ENCODE data around the gene SBNO1. TPM values are rescaled to one million over a fixed set of nuclear protein-coding genes. Genes with fewer than 3 reads are reported as not detected.

Gene SBNO1
- total and polyA plus RNA-seq, 12 donors, result 3.8 to 30.9 (median 23.4) TPM

- Histone ChIP-seq H3K27me3 (no peaks in the 10 kb centered on the region), H3K4me3 (peak overlapping the region in 3 of 4 donors; percentile 33 to 88 (median 44)), H3K27ac (peak overlapping the region in 4 of 5 donors; percentile 66 to 98 (median 81)), H3K4me1 (replicated peaks in 1 of 2) (peaks cover 13 to 33% of the 10 kb centered on the region in 2 donors), H3K36me3 (replicated peaks in 1 of 2) (peaks cover 0 to 42% of the 10 kb centered on the region in 2 donors), H3K9me3 (replicated peaks in 1 of 3) (no peaks in the 10 kb centered on the region)
- WGBS, 4 donors, result 3 to 13% (median 3%) methylated on average over 7 to 66 of the region's 66 CpGs; no CpG with 5 or more reads in 1 of the 4 donors
- TF ChIP-seq POLR2A (IDR thresholded peaks at IDR 0.05) (peak in 1 of 2 donors; percentile 42), CTCF (IDR thresholded peaks at IDR 0.05) (no peak)
- intact Hi-C loops (cut with DNase I), result no loop called here
- peak; percentile 37 to 68 (median 62) for DNase-seq
These were observed 25.1 kb upstream of the SBNO1 start for GRCh38 chr12:123389560-123390351.

GRCh38 chr12:123388951-123389559, 24.4 kb upstream of the SBNO1 start:
- WGBS, 4 donors, result 0 to 1% (median 0%) methylated on average over 2 to 83 of the region's 102 CpGs; no CpG with 5 or more reads in 1 of the 4 donors
- TF ChIP-seq CTCF (IDR thresholded peaks at IDR 0.05), result no peak
- no peak for TF ChIP-seq POLR2A (IDR thresholded peaks at IDR 0.05)

GRCh38 chr12:123388177-123388950, 23.7 kb upstream of the SBNO1 start:
- Histone ChIP-seq H3K27ac (peak overlapping the region; percentile 74 to 98 (median 84)), H3K9me3 (replicated peaks in 1 of 3) (no peaks in the 10 kb centered on the region), H3K36me3 (replicated peaks in 1 of 2) (peaks cover 0 to 28% of the 10 kb centered on the region in 2 donors), H3K4me3 (peak overlapping the region in 2 of 4 donors; percentile 15 to 73), H3K4me1 (replicated peaks in 1 of 2) (peaks cover 17 to 39% of the 10 kb centered on the region in 2 donors), H3K27me3 (no peaks in the 10 kb centered on the region)
- DNase-seq, result peak; percentile 66 to 84 (median 79)
- TF ChIP-seq CTCF (IDR thresholded peaks at IDR 0.05) (peak in 1 of 6 experiments; percentile 18), POLR2A (IDR thresholded peaks at IDR 0.05) (peak in 1 of 2 donors; percentile 42)
- 0 to 2% (median 0%) methylated on average over 11 to 42 of the region's 52 CpGs; no CpG with 5 or more reads in 1 of the 4 donors for WGBS, 4 donors
- intact Hi-C loops (cut with DNase I), result no loop called here

More at GRCh38 chr12:123388951-123389559, 24.4 kb upstream of the SBNO1 start:
- H3K27ac ChIP-seq, result peak overlapping the region in 4 of 5 donors; percentile 66 to 98 (median 81)
- H3K9me3 ChIP-seq (replicated peaks in 1 of 3), result no peaks in the 10 kb centered on the region
- H3K36me3 ChIP-seq (replicated peaks in 1 of 2), result peaks cover 0 to 35% of the 10 kb centered on the region in 2 donors
- intact Hi-C loops (cut with DNase I), result no loop called here
- H3K4me1 ChIP-seq (replicated peaks in 1 of 2), result peaks cover 17 to 39% of the 10 kb centered on the region in 2 donors
- peak overlapping the region in 3 of 4 donors; percentile 33 to 88 (median 44) for H3K4me3 ChIP-seq
- no peaks in the 10 kb centered on the region for H3K27me3 ChIP-seq
- DNase-seq, result peak in 1 of 7 donors; percentile 14
